NT2/D1 (cell line): ENCODE measurements around the gene HOXA10.

Source experiments
- DNase-seq: peaks from one replicate; pipeline ENCODE4 v3.0.0-alpha.2; 2011; ENCODE audit warnings: low read depth, low spot score
- H3K27me3 ChIP-seq: 2 replicates; pipeline ENCODE4 v1.6.0; 2011; ENCODE audit warnings: mild to moderate bottlenecking; ENCODE audit not compliant: insufficient read length, insufficient read depth
- H3K36me3 ChIP-seq: 2 replicates; pipeline ENCODE4 v1.6.1; 2011; ENCODE audit warnings: mild to moderate bottlenecking, low read length, mixed read lengths; ENCODE audit not compliant: insufficient read depth, insufficient read length
- H3K4me1 ChIP-seq: 2 replicates; pipeline ENCODE4 v1.5.1; 2011; ENCODE audit not compliant: insufficient read depth, insufficient read length
- H3K4me3 ChIP-seq: 2 replicates; pipeline ENCODE4 v1.5.1; 2011; ENCODE audit warnings: low read depth; ENCODE audit not compliant: insufficient read length
- H3K9ac ChIP-seq: 2 replicates; pipeline ENCODE4 v1.6.0; 2011; ENCODE audit warnings: low read depth; ENCODE audit not compliant: insufficient read length
- H3K9me3 ChIP-seq: 2 replicates; pipeline ENCODE4 v1.5.1; 2011; ENCODE audit warnings: mild to moderate bottlenecking, low read length; ENCODE audit not compliant: insufficient read depth
- SUZ12 ChIP-seq: IDR thresholded peaks from 2 replicates; pipeline ENCODE4 v1.6.1; 2011; ENCODE audit not compliant: insufficient read length, insufficient read depth; ENCODE audit errors: extremely low read depth
- YY1 ChIP-seq: IDR thresholded peaks from 2 replicates; pipeline ENCODE4 v1.6.1; 2011; ENCODE audit not compliant: insufficient read length, insufficient read depth
- ZNF274 ChIP-seq: IDR thresholded peaks from 2 replicates; pipeline ENCODE4 v1.6.1; 2011; ENCODE audit warnings: mild to moderate bottlenecking, low read depth, low read length

Gene HOXA10

DNA sequence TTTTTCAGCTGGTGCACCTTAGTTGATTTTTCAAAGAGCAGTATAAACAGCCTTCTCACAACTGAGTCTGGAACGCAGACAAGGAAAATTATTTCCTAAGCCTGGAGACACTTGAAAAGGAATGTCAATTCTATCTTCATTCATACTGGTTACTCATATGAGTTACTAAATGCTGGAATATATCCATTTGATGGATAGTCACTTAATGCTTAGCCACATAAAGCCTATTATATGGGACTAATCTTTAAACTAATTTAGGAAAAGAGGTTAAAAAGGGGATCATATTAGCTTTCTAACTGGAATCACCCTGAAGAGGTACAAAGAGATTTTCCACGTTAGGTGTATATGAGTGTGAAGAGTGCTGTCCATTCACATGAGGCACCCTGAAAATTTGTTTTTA lies 41.9 kb downstream of the HOXA10 start:
- no peaks in the 10 kb centered on the region for H3K4me1 ChIP-seq
- H3K9me3 ChIP-seq, result no peaks in the 10 kb centered on the region; the same call in 1 of the 2 replicates
- no peak overlapping the region for H3K9ac ChIP-seq
- no peaks in the 10 kb centered on the region for H3K36me3 ChIP-seq
- no peak for DNase-seq
- H3K27me3 ChIP-seq, result peaks cover 98% of the 10 kb centered on the region
- TF ChIP-seq SUZ12 (peak; percentile 9), ZNF274 (no peak)
- no peak overlapping the region for H3K4me3 ChIP-seq

GRCh38 chr7:27131390-27131819 lies 42.7 kb downstream of the HOXA10 start:
- H3K9ac ChIP-seq, result peak overlapping the region; percentile 68

GRCh38 chr7:27130540-27131389 lies 43.4 kb downstream of the HOXA10 start, which contains the start of gene HOXA4:
TSS of gene HOXA4 (minus strand) at chr7:27130757. CDS start at chr7:27130733, 24 bp downstream.
- TF ChIP-seq YY1 (no peak), ZNF274 (no peak), SUZ12 (no peak)
- H3K4me3 ChIP-seq, result peak within 1 kb of the TSS; percentile 64
- DNase-seq, result no peak
- H3K27me3 ChIP-seq, result peaks cover 98% of the 10 kb centered on the region
- no peaks in the 10 kb centered on the region; the same call in 1 of the 2 replicates for H3K9me3 ChIP-seq
- H3K4me1 ChIP-seq, result no peaks in the 10 kb centered on the region
- peak within 1 kb of the TSS; percentile 68 for H3K9ac ChIP-seq
- H3K36me3 ChIP-seq, result no peaks in the 10 kb centered on the region

More at GRCh38 chr7:27131390-27131819, 42.7 kb downstream of the HOXA10 start:
- no peaks in the 10 kb centered on the region for H3K4me1 ChIP-seq
- peaks cover 98% of the 10 kb centered on the region for H3K27me3 ChIP-seq
- no peaks in the 10 kb centered on the region; the same call in 1 of the 2 replicates for H3K9me3 ChIP-seq
- TF ChIP-seq ZNF274 (no peak), YY1 (no peak), SUZ12 (no peak)
- no peak for DNase-seq
- no peaks in the 10 kb centered on the region for H3K36me3 ChIP-seq
- peak overlapping the region; percentile 64 for H3K4me3 ChIP-seq

DNA sequence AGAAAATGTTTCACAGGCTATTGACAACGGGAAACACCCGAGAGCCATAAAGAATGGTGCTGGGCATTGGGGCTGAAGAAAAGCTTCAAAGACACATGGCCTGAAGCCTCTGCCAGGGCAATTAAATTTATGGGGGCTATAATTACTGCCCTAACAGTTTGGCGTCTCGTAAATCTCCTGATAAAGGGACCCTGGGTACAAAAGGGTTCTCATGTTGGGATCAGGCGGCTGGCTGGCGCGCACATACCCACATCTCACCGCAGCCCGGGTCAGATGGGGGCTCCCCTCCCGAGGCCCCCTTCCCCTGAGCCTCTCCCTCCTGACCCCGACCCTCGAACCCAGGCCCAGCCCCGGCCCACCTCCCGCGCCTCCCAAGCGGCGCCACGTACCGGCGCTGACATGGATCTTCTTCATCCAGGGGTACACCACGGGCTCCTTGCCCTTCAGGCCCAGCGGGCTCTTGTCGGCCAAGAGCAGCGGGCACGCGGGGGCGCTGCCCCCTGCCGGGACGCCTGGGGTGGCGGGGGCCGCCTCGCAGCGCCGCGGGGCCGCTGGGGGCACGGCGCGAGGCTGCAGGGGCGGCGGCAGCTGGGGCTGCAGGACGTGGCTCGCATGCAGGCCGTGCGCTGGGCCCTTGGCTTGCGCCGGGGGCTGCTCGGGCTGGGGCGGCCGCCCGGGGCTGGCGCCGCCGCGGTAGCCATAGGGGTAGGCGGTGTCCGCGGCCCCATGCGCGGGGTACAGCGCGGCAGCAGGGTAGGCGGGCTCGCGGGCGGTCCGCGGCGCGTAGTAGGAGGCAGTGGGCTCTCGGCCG lies 44.2 kb downstream of the HOXA10 start:
- H3K4me1 ChIP-seq, result no peaks in the 10 kb centered on the region
- H3K9ac ChIP-seq, result no peak overlapping the region
- H3K9me3 ChIP-seq, result no peaks in the 10 kb centered on the region; the same call in 1 of the 2 replicates
- H3K4me3 ChIP-seq, result peak overlapping the region; percentile 31
- TF ChIP-seq SUZ12, result peak; percentile 71
- TF ChIP-seq YY1, result no peak
- peaks cover 98% of the 10 kb centered on the region for H3K27me3 ChIP-seq
- H3K36me3 ChIP-seq, result no peaks in the 10 kb centered on the region
- no peak for DNase-seq

DNA sequence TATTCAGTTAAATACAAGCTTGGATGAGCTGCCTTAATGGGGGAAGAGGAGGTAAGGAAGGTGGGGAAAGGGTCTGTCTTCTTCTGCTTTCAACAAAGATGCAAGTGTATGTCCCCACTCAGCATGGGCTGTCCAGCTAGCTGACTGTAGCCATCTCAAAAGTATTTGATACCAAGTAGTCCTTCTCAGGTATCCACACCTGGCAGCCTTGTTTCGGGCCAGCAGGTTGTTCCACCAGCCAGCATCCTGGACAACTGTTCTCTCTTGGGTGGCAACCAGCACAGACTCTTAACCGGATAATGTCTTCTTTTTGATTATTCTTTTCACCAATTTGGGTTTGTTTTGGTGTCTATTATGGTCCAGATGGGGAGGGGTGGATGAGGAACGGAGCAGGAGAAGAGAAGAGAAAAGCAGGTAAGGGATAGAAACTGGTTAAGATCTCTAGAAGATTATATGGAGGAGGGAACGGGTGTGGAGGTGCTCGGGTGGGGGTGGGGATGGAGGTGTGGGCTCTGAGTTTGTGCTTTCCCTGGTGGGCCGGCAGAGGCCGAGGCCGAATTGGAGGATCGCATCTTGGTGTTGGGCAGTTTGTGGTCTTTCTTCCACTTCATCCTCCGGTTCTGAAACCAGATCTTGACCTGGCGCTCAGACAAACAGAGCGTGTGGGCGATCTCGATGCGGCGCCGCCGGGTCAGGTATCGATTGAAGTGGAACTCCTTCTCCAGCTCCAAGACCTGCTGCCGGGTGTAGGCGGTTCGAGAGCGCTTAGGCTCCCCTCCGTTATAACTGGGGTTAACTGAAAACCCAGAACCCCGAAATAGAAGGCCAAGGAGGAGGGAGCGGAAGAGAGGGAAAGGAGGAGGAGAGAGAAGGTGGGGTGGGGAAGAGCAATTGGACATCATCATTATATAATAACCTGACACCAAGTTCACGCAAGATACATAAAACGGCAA lies 45.1 kb downstream of the HOXA10 start:
- no peak overlapping the region for H3K4me3 ChIP-seq

DNA sequence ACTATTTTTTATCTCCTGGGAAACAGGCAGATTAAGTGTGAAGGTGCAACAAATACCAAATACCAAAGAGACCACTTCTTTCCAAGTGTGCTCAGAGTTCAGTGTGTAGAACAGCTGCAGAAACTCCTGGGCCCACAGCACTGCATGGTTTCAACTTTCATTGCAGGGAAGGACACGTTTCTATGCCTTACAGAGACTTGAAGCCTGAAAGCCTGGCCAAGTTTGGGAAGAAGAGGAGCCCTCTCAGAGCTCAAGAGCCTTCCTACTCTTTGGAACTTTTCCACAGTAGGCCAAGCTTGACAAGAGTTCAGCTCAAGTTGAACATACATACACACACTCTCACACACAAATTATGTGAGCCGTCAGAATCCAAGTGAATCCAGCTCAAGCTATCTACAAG lies 46.1 kb downstream of the HOXA10 start:
- Histone ChIP-seq H3K27me3 (peaks cover 98% of the 10 kb centered on the region), H3K4me3 (no peak overlapping the region), H3K4me1 (no peaks in the 10 kb centered on the region), H3K36me3 (no peaks in the 10 kb centered on the region), H3K9ac (no peak overlapping the region), H3K9me3 (no peaks in the 10 kb centered on the region; the same call in 1 of the 2 replicates)
- TF ChIP-seq YY1 (no peak), SUZ12 (peak; percentile 42)
- DNase-seq, result no peak

More for the DNA sequence above, 45.1 kb downstream of the HOXA10 start:
- Histone ChIP-seq H3K9me3 (no peaks in the 10 kb centered on the region; the same call in 1 of the 2 replicates), H3K36me3 (no peaks in the 10 kb centered on the region), H3K9ac (no peak overlapping the region), H3K4me1 (no peaks in the 10 kb centered on the region), H3K27me3 (peaks cover 98% of the 10 kb centered on the region)
- no peak for DNase-seq
- TF ChIP-seq YY1 (no peak), ZNF274 (no peak), SUZ12 (no peak)
